GM23248 (cell line): Measurements from ENCODE around the gene PIP5K1C. TPM values are rescaled to one million over a fixed set of nuclear protein-coding genes. Genes with fewer than 3 reads are reported as not detected.

ENCODE experiments used
- DNase-seq: peaks from one replicate; pipeline ENCODE4 v3.0.0-alpha.2; 2015
- H2AFZ ChIP-seq: fragments of 200-600 bp; sonication (generic); 2 replicates; pipeline ENCODE4 v1.6.1; 2016; ENCODE audit warnings: antibody characterized with exemption
- H3F3A ChIP-seq: fragments of 200-600 bp; sonication (generic); 2 replicates; pipeline ENCODE4 v1.6.1; 2016; ENCODE audit warnings: mild to moderate bottlenecking, antibody characterized with exemption, mixed run types; ENCODE audit not compliant: insufficient read depth
- H3K27ac ChIP-seq: fragments of 200-600 bp; sonication (generic); 2 replicates; pipeline ENCODE4 v1.5.1; 2016; ENCODE audit warnings: mild to moderate bottlenecking
- H3K27me3 ChIP-seq: fragments of 200-600 bp; sonication (generic); replicated peaks from 2 replicates; pipeline ENCODE4 v1.6.1; 2016; ENCODE audit warnings: mild to moderate bottlenecking; ENCODE audit not compliant: insufficient read depth
- H3K36me3 ChIP-seq: fragments of 200-600 bp; sonication (generic); 2 replicates; pipeline ENCODE4 v1.6.1; 2016; ENCODE audit warnings: low read depth, mild to moderate bottlenecking
- H3K4me1 ChIP-seq: fragments of 200-600 bp; sonication (generic); 2 replicates; pipeline ENCODE4 v1.6.1; 2016; ENCODE audit warnings: mild to moderate bottlenecking; ENCODE audit not compliant: insufficient read depth
- H3K4me2 ChIP-seq: fragments of 200-600 bp; sonication (generic); one replicate; pipeline ENCODE4 v1.6.1; 2016; ENCODE audit warnings: mild to moderate bottlenecking; ENCODE audit not compliant: unreplicated experiment
- H3K4me3 ChIP-seq: fragments of 200-600 bp; sonication (generic); 2 replicates; pipeline ENCODE4 v1.5.1; 2016; ENCODE audit warnings: mild to moderate bottlenecking
- H3K79me2 ChIP-seq: fragments of 200-600 bp; sonication (generic); 2 replicates; pipeline ENCODE4 v1.6.1; 2016; ENCODE audit warnings: mild to moderate bottlenecking; ENCODE audit not compliant: insufficient read depth
- H3K9ac ChIP-seq: fragments of 200-600 bp; sonication (generic); 2 replicates; pipeline ENCODE4 v1.6.1; 2016; ENCODE audit warnings: mild to moderate bottlenecking
- H3K9me2 ChIP-seq: fragments of 200-600 bp; sonication (generic); 2 replicates; pipeline ENCODE4 v1.6.1; 2016; ENCODE audit warnings: mixed run types, mild to moderate bottlenecking, moderate library complexity; ENCODE audit not compliant: insufficient read depth
- H3K9me3 ChIP-seq: fragments of 200-600 bp; sonication (generic); one replicate; pipeline ENCODE4 v1.6.1; 2017; ENCODE audit warnings: low read depth
- H4K20me1 ChIP-seq: fragments of 200-600 bp; sonication (generic); 2 replicates; pipeline ENCODE4 v1.6.0; 2016; ENCODE audit not compliant: insufficient read depth
- EZH2 ChIP-seq: fragments of 200-600 bp; sonication (generic); IDR thresholded peaks from 2 replicates; pipeline ENCODE4 v1.6.1; 2018; ENCODE audit warnings: antibody characterized with exemption, mild to moderate bottlenecking; ENCODE audit not compliant: insufficient read depth, poor library complexity, severe bottlenecking
- EZH2phosphoT487 ChIP-seq: fragments of 200-600 bp; sonication (generic); IDR thresholded peaks from 2 replicates; pipeline ENCODE4 v1.6.1; 2018; ENCODE audit warnings: antibody characterized with exemption, moderate library complexity, mild to moderate bottlenecking, low read depth; ENCODE audit not compliant: insufficient read depth
- WGBS, 2 experiments: methylation state at CpG; one replicate each; pipeline ENCODE4 v1.1.6; 2015 to 2017; ENCODE audit warnings: low lambda C conversion rate in 2 of 2, low coverage in 1 of 2; ENCODE audit errors: missing lambda C conversion rate in 2 of 2; 5-methylcytosine and 5-hydroxymethylcytosine counted together
- in situ Hi-C: fragments of 300-500 bp; cut with MboI; formaldehyde crosslinking; loops from 2 replicates; pipeline ENCODE4 v1.15.0; 2020
- polyA plus RNA-seq: library from polyadenylated mRNA; unstranded; fragments of >200 nt; fragmentation: Nextera tagmentation; extraction: Ambion mirVana; gene quantifications from 2 replicates; pipeline ENCODE4 v1.2.1, GENCODE V29; 2016
- total RNA-seq: library from RNA; depleted of rRNA; stranded (reverse); fragments of >200 nt; shearing (Covaris generic); gene quantifications from 2 replicates; pipeline ENCODE4 v1.2.3, GENCODE V29; 2014

Gene PIP5K1C
- total and polyA plus RNA-seq, 2 experiments from 2014 or later = 31.2 to 34.0 TPM

- no peaks in the 10 kb centered on the region for H3K4me1 ChIP-seq
- no peaks in the 10 kb centered on the region for H3K9me3 ChIP-seq
- no peak overlapping the region for H3K4me2 ChIP-seq
- H3K36me3 ChIP-seq = no peaks in the 10 kb centered on the region
- 91 to 94% methylated on average over 26 of the region's 28 CpGs for WGBS, 2 experiments
- H2AFZ ChIP-seq = no peak overlapping the region
- no peak overlapping the region for H3K27ac ChIP-seq
- no peaks in the 10 kb centered on the region for H3K9me2 ChIP-seq
- H3K79me2 ChIP-seq = no peaks in the 10 kb centered on the region
- no peak overlapping the region for H3K4me3 ChIP-seq
- H4K20me1 ChIP-seq = no peaks in the 10 kb centered on the region
- no peak overlapping the region for H3K9ac ChIP-seq
- in situ Hi-C loops = no loop called here
- no peaks in the 10 kb centered on the region for H3K27me3 ChIP-seq
- DNase-seq = no peak
- no peak for TF ChIP-seq EZH2phosphoT487
- TF ChIP-seq EZH2 = no peak
- H3F3A ChIP-seq = no peaks in the 10 kb centered on the region
These were observed 56.5 kb downstream of the PIP5K1C start for GRCh38 chr19:3643674-3644313.

GRCh38 chr19:3642987-3643673 lies 57.1 kb downstream of the PIP5K1C start:
- 89 to 90% methylated on average over 18 to 36 of the region's 36 CpGs for WGBS, 2 experiments
- Histone ChIP-seq H3K9me2 (no peaks in the 10 kb centered on the region), H3K36me3 (no peaks in the 10 kb centered on the region), H3K4me3 (no peak overlapping the region), H3K27ac (no peak overlapping the region), H2AFZ (no peak overlapping the region), H3F3A (no peaks in the 10 kb centered on the region), H3K9ac (no peak overlapping the region), H3K4me2 (no peak overlapping the region), H3K27me3 (no peaks in the 10 kb centered on the region), H3K9me3 (no peaks in the 10 kb centered on the region), H3K79me2 (no peaks in the 10 kb centered on the region), H4K20me1 (no peaks in the 10 kb centered on the region), H3K4me1 (no peaks in the 10 kb centered on the region)
- no peak for TF ChIP-seq EZH2phosphoT487
- no peak for TF ChIP-seq EZH2
- DNase-seq = peak; percentile 32
- in situ Hi-C loops = no loop called here

GRCh38 chr19:3642296-3642695 lies 58.0 kb downstream of the PIP5K1C start:
- Histone ChIP-seq H3K9me3 (no peaks in the 10 kb centered on the region), H3K9me2 (no peaks in the 10 kb centered on the region), H3K27ac (no peak overlapping the region), H4K20me1 (no peaks in the 10 kb centered on the region), H3K9ac (no peak overlapping the region), H3K4me2 (no peak overlapping the region), H3K27me3 (no peaks in the 10 kb centered on the region), H2AFZ (no peak overlapping the region), H3K4me3 (no peak overlapping the region), H3K4me1 (no peaks in the 10 kb centered on the region), H3K36me3 (no peaks in the 10 kb centered on the region), H3K79me2 (no peaks in the 10 kb centered on the region), H3F3A (no peaks in the 10 kb centered on the region)
- in situ Hi-C loops = no loop called here
- TF ChIP-seq EZH2phosphoT487 (no peak), EZH2 (no peak)
- 90 to 93% methylated on average over 17 of the region's 17 CpGs for WGBS, 2 experiments
- no peak for DNase-seq

DNA sequence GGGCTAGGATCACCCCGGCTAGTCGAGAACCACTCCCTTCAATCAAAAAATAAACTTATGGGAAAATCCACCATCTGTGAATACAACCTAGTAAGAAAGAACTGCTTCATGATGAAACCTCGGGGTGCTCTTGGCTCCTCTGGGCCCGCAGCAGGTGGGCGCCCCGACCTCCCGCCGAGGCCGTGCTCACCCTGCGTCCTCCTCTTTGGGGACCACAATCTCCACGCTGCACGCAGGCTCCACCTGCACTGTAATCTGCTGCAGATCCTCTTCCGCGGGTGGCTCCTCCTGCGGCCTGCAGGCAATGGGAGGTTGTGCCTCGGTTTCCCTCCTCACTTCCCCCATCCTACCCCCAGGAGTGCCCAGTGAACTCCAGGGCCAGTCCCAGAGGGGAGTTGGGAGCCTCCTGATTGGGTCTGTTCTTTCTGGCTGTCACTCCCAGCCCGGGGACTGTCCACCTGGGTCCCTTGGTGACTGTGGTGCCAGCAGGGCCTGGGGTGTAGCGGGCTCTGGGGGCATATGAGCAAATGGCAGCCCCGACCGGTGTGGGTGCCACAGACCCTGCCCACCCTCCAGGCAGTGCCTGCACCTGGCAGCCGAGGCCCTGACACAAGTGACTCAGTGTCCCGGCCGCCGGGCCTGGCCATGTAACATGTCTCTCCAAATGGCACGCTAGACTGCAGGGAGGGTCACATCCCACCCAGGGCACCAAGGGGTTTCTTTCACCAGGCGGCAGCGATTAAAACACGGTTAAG lies 58.6 kb downstream of the PIP5K1C start:
- no peak for TF ChIP-seq EZH2phosphoT487
- no peak for TF ChIP-seq EZH2
- DNase-seq = no peak
- Histone ChIP-seq H3K9me2 (no peaks in the 10 kb centered on the region), H3K4me3 (no peak overlapping the region), H2AFZ (no peak overlapping the region), H3K79me2 (no peaks in the 10 kb centered on the region), H3K9me3 (no peaks in the 10 kb centered on the region), H3K4me1 (no peaks in the 10 kb centered on the region), H3K9ac (no peak overlapping the region), H3K4me2 (no peak overlapping the region), H4K20me1 (no peaks in the 10 kb centered on the region), H3K27me3 (no peaks in the 10 kb centered on the region), H3K27ac (no peak overlapping the region), H3F3A (no peaks in the 10 kb centered on the region), H3K36me3 (no peaks in the 10 kb centered on the region)
- in situ Hi-C loops = no loop called here
- WGBS, 2 experiments = 93 to 94% methylated on average over 28 of the region's 28 CpGs
